ENCODE results near the gene EZR. TPM values are rescaled to one million over a fixed set of nuclear protein-coding genes. Genes with fewer than 3 reads are reported as not detected.

EZR gene
- total RNA-seq, 1 donor, result 89.4 TPM

- Histone ChIP-seq H3K4me1 (ENCODE audit: insufficient read depth, low read length) (no peaks in the 10 kb centered on the region), H3K79me2 (ENCODE audit: insufficient read depth, low read length) (no peaks in the 10 kb centered on the region), H2AFZ (ENCODE audit: low read length) (no peak overlapping the region), H3K4me2 (ENCODE audit: insufficient read depth, low read length) (no peak overlapping the region), H3K27me3 (ENCODE audit: insufficient read depth, low read length) (no peaks in the 10 kb centered on the region), H3K9me3 (ENCODE audit: low read depth, low read length) (no peaks in the 10 kb centered on the region), H3K36me3 (ENCODE audit: insufficient read depth, low read length) (no peaks in the 10 kb centered on the region), H3K27ac (ENCODE audit: low read depth, low read length) (no peak overlapping the region), H3K4me3 (ENCODE audit: insufficient read depth, low read length) (no peak overlapping the region), H4K20me1 (ENCODE audit: insufficient read depth, low read length) (no peaks in the 10 kb centered on the region)
- no peak for DNase-seq (ENCODE audit: insufficient read length, low spot score, missing footprints)
- TF ChIP-seq CTCF (IDR thresholded peaks at IDR 0.05; ENCODE audit: extremely low read depth, low read depth, low read length), result no peak
These were observed 74.2 kb downstream of the EZR start for GRCh38 chr6:158744986-158745430.

- Histone ChIP-seq H3K9me3 (ENCODE audit: low read depth, low read length) (no peaks in the 10 kb centered on the region), H3K27me3 (ENCODE audit: insufficient read depth, low read length) (no peaks in the 10 kb centered on the region), H3K27ac (ENCODE audit: low read depth, low read length) (no peak overlapping the region), H3K4me1 (ENCODE audit: insufficient read depth, low read length) (peaks cover under 1% of the 10 kb centered on the region), H3K79me2 (ENCODE audit: insufficient read depth, low read length) (no peaks in the 10 kb centered on the region), H4K20me1 (ENCODE audit: insufficient read depth, low read length) (no peaks in the 10 kb centered on the region), H3K4me2 (ENCODE audit: insufficient read depth, low read length) (no peak overlapping the region), H2AFZ (ENCODE audit: low read length) (no peak overlapping the region), H3K36me3 (ENCODE audit: insufficient read depth, low read length) (no peaks in the 10 kb centered on the region), H3K4me3 (ENCODE audit: insufficient read depth, low read length) (no peak overlapping the region)
- TF ChIP-seq CTCF (IDR thresholded peaks at IDR 0.05; ENCODE audit: extremely low read depth, low read depth, low read length), result no peak
- DNase-seq (ENCODE audit: insufficient read length, low spot score, missing footprints), result no peak
These were observed 76.0 kb downstream of the EZR start for GRCh38 chr6:158743033-158743651.

- Histone ChIP-seq H3K27ac (ENCODE audit: low read depth, low read length) (no peak overlapping the region), H3K4me1 (ENCODE audit: insufficient read depth, low read length) (peaks cover 8% of the 10 kb centered on the region), H3K4me3 (ENCODE audit: insufficient read depth, low read length) (no peak overlapping the region), H3K4me2 (ENCODE audit: insufficient read depth, low read length) (no peak overlapping the region), H3K36me3 (ENCODE audit: insufficient read depth, low read length) (no peaks in the 10 kb centered on the region), H3K27me3 (ENCODE audit: insufficient read depth, low read length) (no peaks in the 10 kb centered on the region), H3K9me3 (ENCODE audit: low read depth, low read length) (no peaks in the 10 kb centered on the region), H3K79me2 (ENCODE audit: insufficient read depth, low read length) (no peaks in the 10 kb centered on the region), H4K20me1 (ENCODE audit: insufficient read depth, low read length) (no peaks in the 10 kb centered on the region), H2AFZ (ENCODE audit: low read length) (no peak overlapping the region)
- no peak for TF ChIP-seq CTCF (IDR thresholded peaks at IDR 0.05; ENCODE audit: extremely low read depth, low read depth, low read length)
- no peak for DNase-seq (ENCODE audit: insufficient read length, low spot score, missing footprints)
These were observed 79.5 kb downstream of the EZR start for GRCh38 chr6:158739673-158740072.

- no peak overlapping the region for H3K4me3 ChIP-seq (ENCODE audit: insufficient read depth, low read length)
- no peak overlapping the region for H3K4me2 ChIP-seq (ENCODE audit: insufficient read depth, low read length)
- TF ChIP-seq CTCF (IDR thresholded peaks at IDR 0.05; ENCODE audit: extremely low read depth, low read depth, low read length), result no peak
- peaks cover 8% of the 10 kb centered on the region for H3K4me1 ChIP-seq (ENCODE audit: insufficient read depth, low read length)
- H2AFZ ChIP-seq (ENCODE audit: low read length), result no peak overlapping the region
- H3K27ac ChIP-seq (ENCODE audit: low read depth, low read length), result no peak overlapping the region
- no peaks in the 10 kb centered on the region for H3K36me3 ChIP-seq (ENCODE audit: insufficient read depth, low read length)
- no peak for DNase-seq (ENCODE audit: insufficient read length, low spot score, missing footprints)
- H3K79me2 ChIP-seq (ENCODE audit: insufficient read depth, low read length), result no peaks in the 10 kb centered on the region
- H4K20me1 ChIP-seq (ENCODE audit: insufficient read depth, low read length), result no peaks in the 10 kb centered on the region
- no peaks in the 10 kb centered on the region for H3K27me3 ChIP-seq (ENCODE audit: insufficient read depth, low read length)
- no peaks in the 10 kb centered on the region for H3K9me3 ChIP-seq (ENCODE audit: low read depth, low read length)
These were observed 81.2 kb downstream of the EZR start for GRCh38 chr6:158737710-158738615.
